ENCODE data around the gene FOXN3. TPM values are rescaled to one million over a fixed set of nuclear protein-coding genes. Genes with fewer than 3 reads are reported as not detected.

The FOXN3 gene
- total and polyA plus RNA-seq, 10 of the 15 experiments (the other 5 are each of a cell fraction or from before 2014, with no cell fraction given): 4.5 to 68.9 (median 29.7) TPM

DNA sequence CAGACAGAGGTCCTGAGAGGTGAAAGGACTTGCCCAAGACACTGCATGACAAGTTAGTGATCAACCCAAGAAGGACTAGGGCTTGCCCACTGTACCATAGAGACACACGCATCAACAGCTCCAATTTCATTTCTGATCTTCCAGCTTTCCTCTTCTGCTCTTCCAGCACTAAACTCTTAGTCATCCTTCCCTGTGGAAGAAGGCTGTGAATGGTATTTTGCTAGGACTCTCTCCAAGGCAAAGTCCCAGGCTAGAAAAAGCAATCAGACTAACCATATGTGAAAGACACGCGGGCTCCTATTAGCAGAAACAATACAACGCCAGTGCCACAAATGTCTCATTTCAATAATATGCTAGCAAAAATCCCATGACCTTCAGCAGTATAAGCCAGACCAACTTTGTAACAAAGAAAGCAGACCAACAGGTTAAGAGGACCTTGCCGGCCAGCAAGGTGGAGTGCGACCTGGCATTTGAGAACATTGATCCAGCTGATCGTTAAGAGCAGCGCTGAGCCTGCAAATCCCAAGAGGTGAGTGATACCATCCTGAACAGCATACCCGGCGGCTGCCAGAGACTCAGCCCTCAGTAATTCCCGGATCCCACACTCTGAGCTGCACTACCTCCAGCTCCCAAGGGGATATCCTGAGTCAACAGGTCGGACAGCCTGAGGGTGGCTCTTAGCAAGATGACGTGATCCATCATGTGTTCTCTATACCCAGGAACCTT lies 132.5 kb downstream of the FOXN3 start:
- peaks cover 8% of the 10 kb centered on the region for H3K4me1 ChIP-seq (ENCODE audit: control insufficient read depth, insufficient read depth, low read length)
- TF ChIP-seq TCF3 (IDR thresholded peaks at IDR 0.05; ENCODE audit: borderline replicate concordance, insufficient read depth, low read depth, low read length): no peak
- no peak for TF ChIP-seq IRF4 (IDR thresholded peaks at IDR 0.05; ENCODE audit: low read depth, low read length)
- TF ChIP-seq GATAD2B (conservative IDR thresholded peaks at IDR 0.05; ENCODE audit: low read depth): no peak
- no peak for TF ChIP-seq SMAD5 (IDR thresholded peaks at IDR 0.05; ENCODE audit: low read depth)
- no peak for TF ChIP-seq ZNF687 (IDR thresholded peaks at IDR 0.05)
- TF ChIP-seq YBX1 (IDR thresholded peaks at IDR 0.05): no peak
- TF ChIP-seq ZSCAN29 (IDR thresholded peaks at IDR 0.05): no peak
- TF ChIP-seq ZNF274 (IDR thresholded peaks at IDR 0.05; ENCODE audit: insufficient read depth, insufficient read length): no peak
- TF ChIP-seq GABPA (IDR thresholded peaks at IDR 0.05; ENCODE audit: low read depth): no peak
- TF ChIP-seq USF1 (IDR thresholded peaks at IDR 0.05; ENCODE audit: borderline replicate concordance, extremely low read length, insufficient read depth, low read depth, low read length): no peak
- TF ChIP-seq FOXK2 (IDR thresholded peaks at IDR 0.05): no peak
- no peak for TF ChIP-seq WRNIP1 (IDR thresholded peaks at IDR 0.05; ENCODE audit: borderline replicate concordance, low read depth, low read length)
- TF ChIP-seq, protein P1, sequence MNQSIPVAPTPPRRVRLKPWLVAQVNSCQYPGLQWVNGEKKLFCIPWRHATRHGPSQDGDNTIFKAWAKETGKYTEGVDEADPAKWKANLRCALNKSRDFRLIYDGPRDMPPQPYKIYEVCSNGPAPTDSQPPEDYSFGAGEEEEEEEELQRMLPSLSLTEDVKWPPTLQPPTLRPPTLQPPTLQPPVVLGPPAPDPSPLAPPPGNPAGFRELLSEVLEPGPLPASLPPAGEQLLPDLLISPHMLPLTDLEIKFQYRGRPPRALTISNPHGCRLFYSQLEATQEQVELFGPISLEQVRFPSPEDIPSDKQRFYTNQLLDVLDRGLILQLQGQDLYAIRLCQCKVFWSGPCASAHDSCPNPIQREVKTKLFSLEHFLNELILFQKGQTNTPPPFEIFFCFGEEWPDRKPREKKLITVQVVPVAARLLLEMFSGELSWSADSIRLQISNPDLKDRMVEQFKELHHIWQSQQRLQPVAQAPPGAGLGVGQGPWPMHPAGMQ (IDR thresholded peaks at IDR 0.05; ENCODE audit: borderline replicate concordance): no peak
- no peak for TF ChIP-seq SRF (IDR thresholded peaks at IDR 0.05; ENCODE audit: low read depth in 2 of 2, low read length in 2 of 2)
- no peak for TF ChIP-seq CHD2 (IDR thresholded peaks at IDR 0.05; ENCODE audit: borderline replicate concordance, low read depth, low read length)
- TF ChIP-seq, protein P2, sequence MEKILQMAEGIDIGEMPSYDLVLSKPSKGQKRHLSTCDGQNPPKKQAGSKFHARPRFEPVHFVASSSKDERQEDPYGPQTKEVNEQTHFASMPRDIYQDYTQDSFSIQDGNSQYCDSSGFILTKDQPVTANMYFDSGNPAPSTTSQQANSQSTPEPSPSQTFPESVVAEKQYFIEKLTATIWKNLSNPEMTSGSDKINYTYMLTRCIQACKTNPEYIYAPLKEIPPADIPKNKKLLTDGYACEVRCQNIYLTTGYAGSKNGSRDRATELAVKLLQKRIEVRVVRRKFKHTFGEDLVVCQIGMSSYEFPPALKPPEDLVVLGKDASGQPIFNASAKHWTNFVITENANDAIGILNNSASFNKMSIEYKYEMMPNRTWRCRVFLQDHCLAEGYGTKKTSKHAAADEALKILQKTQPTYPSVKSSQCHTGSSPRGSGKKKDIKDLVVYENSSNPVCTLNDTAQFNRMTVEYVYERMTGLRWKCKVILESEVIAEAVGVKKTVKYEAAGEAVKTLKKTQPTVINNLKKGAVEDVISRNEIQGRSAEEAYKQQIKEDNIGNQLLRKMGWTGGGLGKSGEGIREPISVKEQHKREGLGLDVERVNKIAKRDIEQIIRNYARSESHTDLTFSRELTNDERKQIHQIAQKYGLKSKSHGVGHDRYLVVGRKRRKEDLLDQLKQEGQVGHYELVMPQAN (conservative IDR thresholded peaks at IDR 0.05): no peak

More for the DNA sequence above, 132.5 kb downstream of the FOXN3 start:
- Histone ChIP-seq H3K27me3 (replicated peaks in 1 of 2; ENCODE audit: control insufficient read depth in 2 of 2, insufficient read depth in 2 of 2, low read length in 1 of 2) (no peaks in the 10 kb centered on the region), H4K20me1 (ENCODE audit: control insufficient read depth, insufficient read depth) (no peaks in the 10 kb centered on the region), H3K36me3 (ENCODE audit: control insufficient read depth in 2 of 2, insufficient read depth in 2 of 2, low read length in 1 of 2) (peaks cover 2 to 14% of the 10 kb centered on the region in 2 experiments; a peak in 3 of 4 replicates), H3K9ac (ENCODE audit: control insufficient read depth, insufficient read depth, low read length) (no peak overlapping the region), H3K9me3 (replicated peaks; ENCODE audit: control insufficient read depth, insufficient read depth, low read length) (no peaks in the 10 kb centered on the region; the same call in 2 of the 3 replicates), H3K27ac (ENCODE audit: control insufficient read depth, insufficient read depth) (no peak overlapping the region), H3K79me2 (ENCODE audit: control insufficient read depth, insufficient read depth, low read length) (peaks cover 3% of the 10 kb centered on the region; the same call in 1 of the 2 replicates), H2AFZ (ENCODE audit: control insufficient read depth, low read depth, low read length) (no peak overlapping the region), H3K4me3 (no peak overlapping the region), H3K4me2 (ENCODE audit: control insufficient read depth, insufficient read depth) (no peak overlapping the region)
- intact Hi-C loops (cut with micrococcal nuclease; ENCODE audit: unreplicated experiment): no loop called here
- BruUV-seq (replicated peaks): no TSS peak
- in situ Hi-C loops (cut with MboI): no loop called here
- ATAC-seq (0 out of 3 replicates have a peak, but pooled peaks have one; percentile 10), FAIRE-seq (no peak), DNase-seq (ENCODE audit: low read depth, low spot score) (no peak)
- ChIA-PET CTCF (interaction anchor here (1.4 to 2.3 kb wide), 3 partner anchors 19 to 42 kb away, joined by 3 to 9 read pairs (median 4); no protein-coding TSS in a partner anchor), POLR2A (no interaction called here), SMC1A (ENCODE audit: uncharacterized antibody, unreplicated experiment) (interaction anchor here (0.6 to 3.7 kb wide), 6 partner anchors 10 to 24 kb away, joined by 3 to 35 read pairs (median 4); no protein-coding TSS in a partner anchor), RAD21 (ENCODE audit: unreplicated experiment) (interaction anchor here (0.7 to 1.8 kb wide), 4 partner anchors 18 to 123 kb away, joined by 3 to 4 read pairs (median 4); no protein-coding TSS in a partner anchor)
- WGBS (ENCODE audit: insufficient coverage, insufficient replicate concordance, low lambda C conversion rate, missing lambda C conversion rate): 92% methylated on average over 13 of the region's 13 CpGs
